GOT3 (cell line): ENCODE data around the gene KIAA1328.
"Not testable (repeated sequence)": the region's sequence is repeated elsewhere in the genome, so short reads cannot be mapped to it uniquely, and the experiment has no call there.

Experiments used
- DNase-seq: peaks from one replicate; lab custom pipeline; 2025; ENCODE audit warnings: mixed read lengths; lab: John Stamatoyannopoulos, UW

The KIAA1328 gene

GRCh38 chr18:36887864-36888263 is 58.9 kb downstream of the KIAA1328 start:
- no peak for DNase-seq

DNA sequence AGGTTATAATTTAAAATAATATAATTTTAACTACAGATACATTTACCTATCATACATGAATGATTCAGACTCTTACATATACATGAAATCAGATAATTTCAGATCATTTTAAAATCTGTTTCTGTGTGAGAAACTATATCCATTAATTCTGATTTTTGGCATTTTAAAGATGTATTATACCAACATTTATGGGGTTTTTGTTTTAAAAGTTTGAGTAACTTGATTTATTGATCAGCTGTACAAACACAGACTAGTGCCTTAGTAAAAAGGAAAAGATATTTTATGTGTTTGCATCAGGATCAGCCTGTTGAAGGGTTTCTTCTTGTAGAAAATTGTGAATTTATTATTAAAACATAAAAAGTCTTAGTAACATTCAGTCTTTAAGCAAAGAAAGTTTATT is 59.9 kb downstream of the KIAA1328 start:
- no peak for DNase-seq

GRCh38 chr18:36889321-36889720 is 60.4 kb downstream of the KIAA1328 start:
- DNase-seq: no peak

DNA sequence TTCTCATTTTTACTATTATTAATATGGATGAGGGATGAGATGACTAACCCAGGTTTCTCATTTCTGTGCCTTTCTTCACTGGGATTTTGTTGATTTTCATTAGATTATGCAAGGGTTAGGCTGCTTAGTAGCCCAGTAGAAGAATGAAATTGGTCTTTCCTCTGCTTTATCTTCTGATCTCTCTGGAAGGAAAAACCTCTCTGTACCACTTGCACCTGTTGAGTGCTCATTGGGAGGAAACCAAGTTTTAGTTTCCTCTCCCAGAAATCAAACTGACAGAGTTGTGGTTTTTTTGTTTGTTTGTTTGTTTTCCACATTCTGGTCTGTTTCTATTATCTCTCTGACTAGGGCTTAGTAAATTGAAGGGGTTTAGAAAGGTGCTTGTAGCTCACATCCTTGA is 60.8 kb downstream of the KIAA1328 start:
- no peak for DNase-seq

DNA sequence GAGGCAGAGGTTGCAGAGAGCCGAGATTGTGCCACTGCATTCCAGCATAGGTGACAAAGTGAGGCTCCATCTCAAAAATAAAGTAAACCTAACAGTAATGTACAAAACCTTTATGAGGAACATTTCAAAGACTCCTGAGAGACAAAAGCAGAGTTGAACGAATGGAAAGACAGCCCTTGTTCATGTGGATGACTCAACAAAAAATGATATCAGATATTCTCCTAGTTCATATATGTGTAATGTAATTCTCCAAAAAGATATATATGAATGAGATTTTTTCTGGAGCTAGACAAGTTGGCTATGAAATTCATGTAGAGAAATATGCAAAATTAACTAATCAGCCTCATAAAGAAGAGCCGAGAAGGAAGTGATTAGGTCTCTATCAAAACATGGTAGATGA is 61.7 kb downstream of the KIAA1328 start:
- DNase-seq: no peak

DNA sequence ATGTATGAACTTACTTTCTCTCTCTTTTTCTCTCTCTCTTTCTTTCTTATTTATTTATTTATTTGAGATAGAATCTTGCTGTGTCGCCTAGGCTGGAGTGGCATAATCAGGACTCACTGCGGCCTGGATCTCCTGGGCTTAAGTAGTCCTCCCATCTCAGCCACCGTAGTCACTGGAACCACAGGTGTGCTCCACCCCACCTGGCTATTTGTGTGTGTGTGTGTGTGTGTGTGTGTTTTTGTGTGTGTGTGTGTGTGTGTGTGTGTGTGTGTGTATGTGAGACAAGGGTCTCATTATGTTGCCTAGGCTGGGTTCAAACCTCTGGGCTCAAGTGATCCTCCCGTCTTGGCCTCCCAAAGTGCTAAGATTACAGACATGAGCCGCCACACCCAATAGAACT is 64.3 kb downstream of the KIAA1328 start:
- DNase-seq: no peak

DNA sequence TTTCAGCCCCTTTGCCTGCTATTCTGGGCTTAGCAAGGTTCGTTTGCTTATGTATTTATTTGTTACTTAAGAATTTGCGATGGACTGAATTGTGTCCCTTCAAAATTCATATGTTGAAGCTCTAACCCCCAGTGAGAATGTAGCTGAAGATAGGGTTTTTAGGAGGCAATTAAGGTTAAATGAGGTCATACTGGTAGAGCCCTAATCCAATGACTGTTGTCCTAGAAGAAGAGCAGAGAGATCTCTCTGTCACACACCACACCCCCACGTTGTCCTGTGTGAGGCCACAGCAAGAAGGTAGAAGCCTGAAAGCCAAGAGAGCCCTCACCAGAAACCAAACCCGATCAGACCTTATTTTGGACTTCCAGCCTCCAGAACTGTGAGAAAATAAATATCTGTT is 66.7 kb downstream of the KIAA1328 start:
- DNase-seq: no peak

- no peak for DNase-seq
These were observed 68.3 kb downstream of the KIAA1328 start for GRCh38 chr18:36897253-36897652.

- DNase-seq: no peak
These were observed 70.4 kb downstream of the KIAA1328 start for GRCh38 chr18:36899289-36899688.

GRCh38 chr18:36900466-36900865 is 71.5 kb downstream of the KIAA1328 start:
- no peak for DNase-seq

GRCh38 chr18:36901277-36901701 is 72.4 kb downstream of the KIAA1328 start:
- DNase-seq: no peak

- DNase-seq: no peak
These were observed 74.4 kb downstream of the KIAA1328 start for GRCh38 chr18:36903215-36903928.

GRCh38 chr18:36905571-36905970 is 76.6 kb downstream of the KIAA1328 start:
- DNase-seq: no peak

DNA sequence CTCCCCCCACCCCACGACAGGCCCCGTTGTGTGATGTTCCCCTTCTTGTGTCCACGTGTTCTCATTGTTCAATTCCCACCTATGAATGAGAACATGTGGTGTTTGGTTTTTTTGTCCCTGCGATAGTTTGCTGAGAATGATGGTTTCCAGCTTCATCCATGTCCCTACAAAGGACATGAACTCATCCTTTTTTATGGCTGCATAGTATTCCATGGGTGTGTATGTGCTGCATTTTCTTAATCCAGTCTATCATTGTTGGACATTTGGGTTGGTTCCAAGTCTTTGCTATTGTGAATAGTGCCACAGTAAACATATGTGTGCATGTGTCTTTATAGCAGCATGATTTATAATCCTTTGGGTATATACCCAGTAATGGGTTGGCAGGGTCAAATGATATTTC is 80.4 kb downstream of the KIAA1328 start:
- DNase-seq: not testable (repeated sequence)

- DNase-seq: no peak
These were observed 84.0 kb downstream of the KIAA1328 start for GRCh38 chr18:36912887-36913286.

DNA sequence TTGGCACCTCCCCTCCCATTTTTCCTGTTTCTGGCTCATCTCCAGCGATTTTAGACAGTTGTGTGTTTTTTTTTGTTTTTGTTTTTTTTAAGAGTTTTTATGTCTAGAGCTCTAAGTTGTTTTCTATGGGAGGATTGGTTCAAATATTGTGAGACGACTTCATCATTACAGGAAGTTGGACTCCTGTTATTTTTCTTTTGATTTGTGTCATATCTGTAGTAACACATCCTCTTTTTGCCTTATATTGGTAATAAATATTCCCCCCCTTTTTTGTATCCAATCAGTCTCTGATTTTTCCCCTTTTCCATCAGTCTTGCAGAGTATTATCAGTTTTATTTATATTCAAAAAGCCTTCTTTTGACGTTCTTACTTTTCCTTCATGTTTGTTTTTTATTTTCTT is 89.0 kb downstream of the KIAA1328 start:
- DNase-seq: no peak

- DNase-seq: no peak
These were observed 100.7 kb downstream of the KIAA1328 start for GRCh38 chr18:36929601-36930000.

DNA sequence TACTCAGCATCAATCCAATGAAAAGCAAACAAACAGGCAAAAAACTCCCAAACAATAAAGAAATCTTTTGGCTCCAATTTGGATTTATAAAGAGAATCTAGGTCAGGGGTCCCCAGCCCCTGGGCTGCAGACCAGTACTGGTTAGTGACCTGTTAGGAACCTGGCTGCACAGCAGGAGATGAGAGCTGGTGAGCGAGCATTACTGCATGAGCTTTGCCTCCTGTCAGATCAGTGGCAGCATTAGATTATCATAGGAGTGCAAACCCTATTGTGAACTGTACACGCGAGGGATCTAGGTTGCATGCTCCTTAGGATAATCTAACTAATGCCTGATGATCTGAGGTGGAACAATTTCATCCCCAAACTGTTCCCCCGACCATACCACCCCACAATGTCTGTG is 102.2 kb downstream of the KIAA1328 start:
- DNase-seq: no peak

- no peak for DNase-seq
These were observed 104.6 kb downstream of the KIAA1328 start for GRCh38 chr18:36933552-36933951.

GRCh38 chr18:36934884-36935283 is 106.0 kb downstream of the KIAA1328 start:
- DNase-seq: no peak

DNA sequence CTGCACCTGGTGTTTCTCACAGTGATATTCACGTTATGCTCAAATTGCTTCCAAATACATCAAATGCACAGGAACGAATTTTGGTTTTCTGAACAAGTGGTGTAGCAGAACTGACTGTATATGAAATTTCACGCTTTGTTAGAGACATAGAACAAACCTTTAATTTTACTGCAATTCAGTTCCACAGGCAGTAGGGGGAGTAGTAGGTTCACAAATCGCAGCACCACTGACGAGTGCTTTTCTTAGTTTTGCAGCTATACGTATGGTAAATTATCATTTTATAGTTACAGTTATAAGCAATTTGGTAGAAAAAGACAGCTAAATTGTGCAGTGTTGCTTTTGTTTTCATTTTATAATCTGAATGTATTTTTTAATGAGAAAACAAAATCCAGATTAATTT is 113.3 kb downstream of the KIAA1328 start:
- DNase-seq: no peak

- no peak for DNase-seq
These were observed 119.0 kb downstream of the KIAA1328 start for GRCh38 chr18:36947820-36948348.

DNA sequence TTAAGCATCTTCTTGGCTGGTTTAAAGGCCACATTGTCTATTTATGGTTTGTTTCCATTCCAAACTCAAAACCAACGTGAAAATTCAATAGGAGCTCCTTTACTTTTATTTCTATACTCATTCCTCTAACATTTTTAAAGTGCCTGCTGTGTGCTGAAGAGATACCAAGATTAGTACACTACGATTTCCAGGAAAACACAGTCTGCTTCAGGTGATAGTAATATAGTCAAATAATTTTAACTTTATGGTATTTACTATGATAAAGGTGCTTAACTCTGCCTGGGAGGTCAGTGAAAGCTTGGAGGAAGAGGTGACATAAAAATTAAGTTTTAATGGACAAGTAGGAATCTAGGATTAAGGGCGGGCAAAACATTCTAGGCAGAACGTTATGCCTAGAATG is 121.4 kb downstream of the KIAA1328 start:
- no peak for DNase-seq

DNA sequence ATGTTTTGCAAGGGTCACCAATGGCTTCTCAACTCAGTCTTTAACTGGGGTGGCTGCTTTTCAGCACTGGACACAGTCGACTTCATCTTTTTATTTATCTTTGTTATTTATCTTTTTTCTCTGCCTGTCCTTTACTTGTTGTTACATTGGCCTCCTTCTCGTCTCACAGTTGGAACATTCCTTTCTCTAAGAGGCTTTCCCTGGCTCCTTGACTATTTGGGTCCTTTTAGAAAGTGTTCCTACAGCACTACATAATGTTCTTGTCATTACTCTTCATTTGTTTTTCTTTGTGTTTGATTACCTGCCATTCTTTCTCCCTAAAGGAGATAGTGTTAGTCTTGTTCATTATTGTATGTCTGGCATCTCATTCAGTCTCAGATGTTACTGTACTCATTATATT is 122.0 kb downstream of the KIAA1328 start:
- DNase-seq: no peak
